OCI-LY7 (cell line): ENCODE data around the gene RPL26.

Experiments used
- EZH2phosphoT487 ChIP-seq: fragments of 200-600 bp; sonication (generic); IDR thresholded peaks from 2 replicates; pipeline ENCODE4 v1.6.1; 2018; ENCODE audit warnings: low read depth, borderline replicate concordance, mild to moderate bottlenecking, mixed run types, antibody characterized with exemption, low read length, moderate library complexity, mixed read lengths
- TF ChIP-seq, protein P1 (sequence below): fragments of 200-600 bp; sonication (generic); conservative IDR thresholded peaks from 2 replicates; pipeline ENCODE4 v1.5.1; 2014; ENCODE audit warnings: mild to moderate bottlenecking, antibody characterized with exemption, low read length, moderate library complexity, mixed read lengths

DNA sequence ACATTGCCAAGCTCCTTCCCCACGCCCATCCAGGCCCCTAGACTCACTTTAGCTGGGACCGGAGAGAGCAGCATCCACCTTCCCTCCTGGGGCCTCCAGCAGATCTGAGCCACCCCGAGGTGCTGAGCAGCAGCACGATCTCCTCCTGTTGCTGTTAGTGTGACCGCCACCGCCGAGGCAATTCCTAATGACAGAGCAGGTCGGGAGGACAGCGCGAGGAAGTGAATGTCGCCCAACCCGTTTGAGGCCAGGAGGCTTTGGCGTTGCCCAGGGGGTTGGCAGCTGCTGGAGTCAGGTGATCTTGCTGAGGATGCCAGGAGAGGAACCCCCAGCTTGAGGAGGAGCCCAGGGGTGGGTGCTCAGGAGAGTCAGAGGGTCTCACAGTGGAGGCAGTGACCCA is 14.6 kb upstream of the RPL26 start, which contains the start of gene RNF222:
- TF ChIP-seq, protein P1, sequence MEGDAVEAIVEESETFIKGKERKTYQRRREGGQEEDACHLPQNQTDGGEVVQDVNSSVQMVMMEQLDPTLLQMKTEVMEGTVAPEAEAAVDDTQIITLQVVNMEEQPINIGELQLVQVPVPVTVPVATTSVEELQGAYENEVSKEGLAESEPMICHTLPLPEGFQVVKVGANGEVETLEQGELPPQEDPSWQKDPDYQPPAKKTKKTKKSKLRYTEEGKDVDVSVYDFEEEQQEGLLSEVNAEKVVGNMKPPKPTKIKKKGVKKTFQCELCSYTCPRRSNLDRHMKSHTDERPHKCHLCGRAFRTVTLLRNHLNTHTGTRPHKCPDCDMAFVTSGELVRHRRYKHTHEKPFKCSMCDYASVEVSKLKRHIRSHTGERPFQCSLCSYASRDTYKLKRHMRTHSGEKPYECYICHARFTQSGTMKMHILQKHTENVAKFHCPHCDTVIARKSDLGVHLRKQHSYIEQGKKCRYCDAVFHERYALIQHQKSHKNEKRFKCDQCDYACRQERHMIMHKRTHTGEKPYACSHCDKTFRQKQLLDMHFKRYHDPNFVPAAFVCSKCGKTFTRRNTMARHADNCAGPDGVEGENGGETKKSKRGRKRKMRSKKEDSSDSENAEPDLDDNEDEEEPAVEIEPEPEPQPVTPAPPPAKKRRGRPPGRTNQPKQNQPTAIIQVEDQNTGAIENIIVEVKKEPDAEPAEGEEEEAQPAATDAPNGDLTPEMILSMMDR = no peak
- no peak for TF ChIP-seq EZH2phosphoT487
